Hematopoietic multipotent progenitor cell (in vitro differentiated cells): Measurements from ENCODE around the gene RASGRP3. TPM values are rescaled to one million over a fixed set of nuclear protein-coding genes. Genes with fewer than 3 reads are reported as not detected.
"Not testable (repeated sequence)": the region's sequence is repeated elsewhere in the genome, so short reads cannot be mapped to it uniquely, and the experiment has no call there.

Experiments
- DNase-seq, 3 donors: peaks; one replicate each; pipeline ENCODE4 v3.0.0-alpha.2; 2011 to 2015; ENCODE audit warnings: low read depth in 2 of 3, low spot score in 2 of 3
- total RNA-seq: library from RNA; depleted of rRNA; stranded (reverse); fragments of >200 nt; gene quantifications from one replicate; pipeline ENCODE4 v1.2.3, GENCODE V29; 2012

Gene RASGRP3
- total RNA-seq, 1 donor, result 5.7 TPM

DNA sequence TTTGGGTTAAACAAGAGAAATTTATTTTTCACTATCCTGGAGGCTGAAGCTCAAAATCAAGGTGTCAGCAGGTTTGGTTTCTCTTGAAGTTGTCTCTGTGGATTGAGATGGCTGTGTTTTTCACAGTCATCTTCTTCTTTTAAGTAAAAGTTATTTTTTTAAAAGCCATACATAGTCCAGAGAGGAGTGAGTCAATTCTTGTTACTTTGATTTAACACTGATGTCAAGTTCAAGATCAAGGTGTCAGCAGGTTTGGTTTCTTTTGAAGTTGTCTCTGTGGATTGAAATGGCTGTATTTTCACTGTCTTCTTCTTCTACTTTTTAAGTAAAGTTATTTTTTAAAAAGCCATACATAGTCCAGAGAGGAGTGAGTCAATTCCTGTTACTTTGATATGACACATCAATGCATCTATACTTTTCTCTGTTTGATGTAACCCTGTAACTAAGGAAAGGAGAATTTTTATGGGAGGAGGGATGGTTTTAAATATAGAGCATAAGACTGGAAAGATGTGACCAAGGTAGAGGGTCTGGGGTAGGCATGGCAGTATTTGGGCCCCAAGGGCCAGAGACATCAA, 22.5 kb upstream of the RASGRP3 start:
- DNase-seq, result no peak

DNA sequence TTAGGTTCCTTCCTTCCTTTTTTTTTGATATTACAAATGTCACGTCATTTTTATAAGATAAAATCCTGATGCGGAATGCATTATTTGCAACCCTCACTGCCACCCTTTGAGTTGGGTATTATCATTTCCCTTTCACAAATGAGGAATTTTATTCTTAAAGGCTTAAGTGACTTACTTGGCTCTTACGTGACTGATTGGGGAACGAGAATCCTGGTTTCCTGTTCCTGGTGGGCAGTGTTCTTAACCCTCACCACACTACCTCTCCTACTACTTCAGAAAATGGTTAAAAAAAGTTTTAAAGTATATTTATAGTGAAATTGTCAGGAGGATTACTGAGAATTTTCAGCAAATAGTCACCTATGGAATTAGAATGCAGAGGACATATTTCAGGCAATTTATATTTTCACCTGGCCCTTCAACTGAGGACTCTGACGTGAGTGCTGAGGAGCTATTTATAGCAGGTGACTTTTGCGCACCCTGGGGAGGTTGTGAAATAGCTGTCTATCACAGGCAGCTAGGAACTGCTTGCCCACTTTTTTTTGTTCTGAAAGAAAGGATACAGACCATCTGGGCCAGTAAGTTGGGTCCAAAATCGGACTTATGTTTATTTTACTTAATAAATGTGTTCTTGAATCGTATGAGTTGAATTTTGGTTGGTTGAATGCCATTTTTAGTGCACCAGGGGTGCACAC, 18.7 kb upstream of the RASGRP3 start:
- DNase-seq, result peak in 1 of 3 donors; percentile 47

DNA sequence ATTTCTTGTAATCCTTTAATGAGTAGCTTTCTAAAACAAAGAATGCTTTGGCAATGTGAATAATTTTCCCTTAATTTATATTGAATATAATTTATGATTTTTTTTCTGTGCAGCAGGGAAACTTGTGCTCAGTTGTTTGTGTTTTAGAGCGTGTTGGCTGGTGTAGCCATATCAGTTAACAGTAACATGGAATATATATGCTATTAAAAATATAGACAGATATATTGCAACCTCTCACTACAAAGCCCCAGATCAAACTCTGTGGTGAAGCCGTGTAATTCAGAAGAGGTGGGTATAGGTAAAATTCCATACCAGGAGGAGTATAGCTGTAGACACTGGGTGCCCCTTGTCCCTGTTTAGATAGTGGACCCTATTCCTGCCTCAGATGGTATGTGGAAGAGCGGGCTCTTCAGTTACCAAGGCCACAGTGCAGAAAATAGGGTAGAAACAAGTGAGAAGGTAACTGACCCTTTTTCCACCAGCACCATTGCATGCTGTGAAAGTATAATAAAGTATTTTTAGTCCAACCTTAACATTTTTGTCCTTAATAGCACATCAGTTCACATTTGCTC, 18.1 kb upstream of the RASGRP3 start:
- no peak for DNase-seq

DNA sequence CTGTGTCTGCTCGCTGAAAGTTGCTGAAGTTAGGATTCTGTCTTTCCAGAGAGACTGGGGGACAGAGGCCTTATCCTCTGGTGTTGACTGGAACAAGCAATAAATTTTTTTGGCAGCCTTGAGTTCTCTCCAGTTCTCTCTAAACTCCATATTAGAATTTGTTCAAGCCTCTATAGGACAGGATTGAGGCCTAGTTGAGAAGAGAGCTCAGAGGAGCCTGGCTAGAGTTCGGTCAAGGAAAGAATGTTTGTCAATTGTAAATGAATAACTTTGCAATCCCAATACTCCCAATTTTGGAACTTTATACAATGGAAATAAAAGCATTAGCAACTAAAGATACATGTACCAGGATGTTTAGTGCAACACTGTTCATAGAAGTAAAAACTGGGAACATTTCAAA, 16.7 kb upstream of the RASGRP3 start:
- DNase-seq, result no peak

DNA sequence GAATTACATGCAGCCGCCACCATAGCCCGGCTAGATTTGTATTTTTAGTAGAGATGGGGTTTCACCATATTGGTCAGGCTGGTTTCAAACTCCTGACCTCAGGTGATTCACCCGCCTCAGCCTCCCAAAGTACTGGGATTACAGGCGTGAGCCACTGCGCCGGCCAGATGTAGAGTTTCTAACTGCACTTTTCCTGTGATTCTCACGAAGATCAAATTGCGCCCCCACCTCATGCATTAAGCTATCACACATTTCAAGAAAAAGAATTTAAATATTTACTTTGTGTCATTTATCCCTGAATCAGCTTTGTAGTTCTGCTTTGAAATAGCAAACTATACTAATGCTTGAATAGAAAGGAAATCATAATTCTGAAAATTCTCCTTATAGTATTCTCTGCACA, 13.9 kb upstream of the RASGRP3 start:
- DNase-seq, result not testable (repeated sequence)

DNA sequence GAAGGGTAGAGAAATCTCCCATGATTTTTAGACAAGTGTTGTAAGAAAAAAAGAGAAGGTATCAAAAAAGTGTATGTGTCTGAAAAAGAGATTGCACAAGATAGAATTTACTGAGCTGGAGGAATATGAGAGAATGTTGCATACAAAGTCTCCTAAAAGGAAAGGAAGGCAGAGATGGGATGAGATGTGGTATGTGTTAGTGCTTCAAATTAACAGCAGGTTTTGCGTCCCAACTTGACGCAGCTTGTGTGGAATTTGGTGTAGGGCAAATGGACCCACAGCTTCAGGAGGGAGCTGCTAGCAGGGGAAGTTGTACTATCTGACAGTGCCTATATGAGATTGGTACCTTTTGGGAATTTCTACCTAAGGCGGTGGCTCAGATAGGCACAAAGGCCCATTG, 9.0 kb upstream of the RASGRP3 start:
- DNase-seq, result no peak

DNA sequence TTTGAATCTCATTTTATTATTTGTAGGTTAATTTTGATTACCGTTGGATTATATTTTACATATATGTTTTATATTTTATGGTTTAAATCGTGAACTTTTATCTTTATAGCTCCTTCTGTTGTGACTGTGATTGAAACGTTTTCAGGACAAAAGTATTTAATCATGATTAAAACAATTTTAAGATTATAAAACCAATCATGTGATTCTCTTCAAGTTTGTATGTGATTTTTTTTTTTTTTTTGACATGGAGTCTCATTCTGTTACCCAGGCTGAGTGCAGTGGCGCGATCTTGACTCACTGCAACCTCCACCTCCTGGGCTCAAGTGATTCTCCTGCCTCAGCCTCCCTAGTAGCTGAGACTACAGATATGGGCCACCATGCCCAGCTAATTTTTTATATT, 7.2 kb upstream of the RASGRP3 start:
- no peak for DNase-seq

DNA sequence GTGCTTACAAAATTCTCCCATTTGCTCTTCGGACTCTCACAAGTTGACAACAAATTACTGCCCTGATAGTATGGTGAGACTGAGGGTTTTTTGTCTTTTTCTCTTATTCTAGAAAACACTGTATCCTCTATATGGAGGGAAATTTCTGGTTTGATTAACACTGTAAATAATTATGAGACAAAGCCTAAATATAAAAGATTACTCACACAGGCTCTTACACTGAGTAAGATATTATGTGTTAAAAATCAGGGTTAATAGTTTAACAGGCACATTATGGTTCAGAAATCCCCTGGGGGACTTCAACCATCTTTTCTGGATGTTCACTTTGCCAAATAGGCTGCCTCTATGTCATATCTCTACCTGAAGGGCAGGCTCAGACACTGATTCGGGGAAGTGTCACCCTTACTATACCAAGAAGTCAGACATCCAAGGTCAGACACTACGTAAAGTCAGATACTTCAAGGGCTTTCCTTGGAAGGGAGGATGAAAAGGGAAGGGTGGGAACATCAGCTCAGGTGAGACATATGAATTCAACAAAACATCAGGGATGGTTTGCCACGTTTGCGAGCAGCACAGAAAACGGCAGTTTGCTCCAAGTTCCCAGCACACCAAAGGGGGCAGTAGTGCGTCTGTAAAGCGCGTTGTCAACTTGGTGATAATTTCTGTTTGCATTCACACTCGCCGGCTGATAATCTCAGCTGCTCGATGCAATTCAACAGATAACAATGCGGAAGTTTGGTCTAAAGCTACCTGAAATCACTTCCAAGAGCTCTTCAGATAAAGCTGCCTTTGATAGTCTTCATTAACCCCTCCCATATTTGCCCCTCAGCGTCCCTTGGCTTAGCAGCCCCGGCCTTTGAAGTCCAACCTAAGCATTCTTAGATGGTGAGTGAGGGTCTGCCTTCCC, 972 bp upstream of the RASGRP3 start:
- DNase-seq, result peak; percentile 67 to 93 (median 86)

DNA sequence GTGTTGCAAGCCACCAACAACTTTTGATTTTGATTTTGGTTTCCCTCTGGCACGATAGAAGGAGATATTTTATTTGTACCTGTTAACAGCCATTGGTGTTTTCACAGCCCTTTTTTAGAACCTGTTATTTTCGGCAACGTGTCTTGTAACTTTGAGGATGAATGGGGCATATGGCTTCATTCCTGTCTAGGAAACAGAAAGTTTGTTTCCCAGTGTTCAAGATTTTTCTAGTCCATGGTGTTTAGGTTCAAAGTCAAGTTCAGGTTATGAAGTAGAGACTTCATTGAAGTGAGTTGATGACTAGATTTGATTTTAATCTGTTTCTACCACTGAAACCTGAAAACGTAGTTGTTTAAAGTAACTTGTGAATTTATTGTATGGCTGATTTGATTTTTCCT, 343 bp downstream of the RASGRP3 start:
- DNase-seq, result peak in 1 of 3 donors; percentile 7

DNA sequence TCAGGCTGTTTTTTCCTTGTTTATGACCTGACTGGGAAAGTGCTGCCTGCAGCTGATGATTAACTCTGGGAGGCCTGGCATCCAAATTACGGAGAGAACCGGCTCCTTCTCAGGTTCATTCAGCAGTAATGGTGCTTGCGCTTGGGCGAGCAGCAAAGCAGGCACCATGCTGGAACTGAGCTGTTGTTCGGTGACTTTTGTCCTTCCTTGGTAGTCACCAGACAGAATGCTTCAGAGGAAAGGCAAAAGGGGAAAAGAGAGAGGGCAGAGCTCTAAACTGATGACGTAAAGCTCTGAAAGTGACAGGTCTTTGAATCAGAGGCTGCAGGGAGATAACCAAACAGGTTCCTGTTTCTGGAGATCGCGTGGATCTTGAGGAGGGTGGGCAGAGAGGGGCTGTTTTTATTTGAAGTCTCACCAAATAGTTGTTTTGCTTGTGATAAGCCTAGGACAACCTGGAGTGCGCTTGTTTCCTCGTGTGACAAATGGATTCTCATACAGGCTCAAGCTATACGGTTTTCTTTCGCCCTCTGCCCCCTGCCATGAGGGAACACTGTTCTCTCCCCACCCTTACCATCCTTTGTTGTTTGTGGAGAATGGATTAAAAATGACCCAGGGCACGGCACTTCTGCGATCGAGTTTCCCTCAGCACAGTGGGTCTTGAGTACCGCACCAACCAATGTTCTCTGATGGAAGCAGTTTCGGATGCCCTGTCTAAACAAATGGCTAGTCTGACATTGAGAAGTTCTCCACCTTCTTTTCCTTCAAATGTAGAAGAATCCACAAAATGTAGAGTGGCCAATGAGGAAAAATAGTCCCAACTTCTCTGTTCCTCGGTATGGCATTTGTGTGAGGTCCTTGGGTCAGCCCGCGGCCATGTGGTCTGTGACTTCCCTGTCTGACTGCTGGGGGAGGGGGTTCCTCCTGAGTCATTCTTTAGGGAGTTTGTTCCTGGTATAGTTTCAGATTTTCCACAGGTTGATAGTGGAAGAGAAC, 1.3 kb downstream of the RASGRP3 start:
- peak in 2 of 3 donors; percentile 76 to 86 for DNase-seq

DNA sequence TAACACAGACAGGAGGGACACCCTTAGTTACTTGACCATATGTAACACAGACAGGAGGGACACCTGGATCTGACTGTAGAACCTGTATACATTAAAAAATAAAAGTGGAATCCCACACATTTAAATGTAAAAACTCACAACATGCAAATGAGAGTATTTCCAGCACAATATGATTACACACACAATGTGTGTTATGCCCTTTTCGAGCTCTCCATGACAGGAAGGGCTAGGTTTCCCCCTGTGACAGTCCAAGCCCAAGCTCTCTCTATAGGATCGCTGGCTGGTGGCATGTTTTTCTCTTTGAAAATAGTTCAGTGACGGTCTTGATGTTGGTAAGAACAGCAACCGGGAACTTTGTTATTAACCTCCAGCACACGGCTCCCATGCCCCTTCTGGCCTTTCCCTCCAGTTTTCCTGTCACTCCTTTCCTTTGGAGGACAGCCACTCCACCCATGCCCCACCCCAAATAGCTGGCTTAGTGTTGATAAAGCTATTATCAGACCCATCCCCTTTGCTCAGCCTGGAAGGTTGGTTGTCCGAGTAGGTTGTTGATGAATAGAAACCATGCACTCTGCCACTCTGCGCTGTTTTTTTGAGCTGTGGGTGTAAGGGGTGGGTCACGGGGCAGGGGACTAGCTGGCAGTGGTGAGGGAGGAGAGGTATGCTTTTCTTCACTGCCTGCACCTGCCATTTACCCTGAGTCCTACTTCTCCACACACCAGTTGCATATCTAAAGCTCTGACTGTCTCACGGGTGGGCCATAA, 2.7 kb downstream of the RASGRP3 start:
- no peak for DNase-seq

DNA sequence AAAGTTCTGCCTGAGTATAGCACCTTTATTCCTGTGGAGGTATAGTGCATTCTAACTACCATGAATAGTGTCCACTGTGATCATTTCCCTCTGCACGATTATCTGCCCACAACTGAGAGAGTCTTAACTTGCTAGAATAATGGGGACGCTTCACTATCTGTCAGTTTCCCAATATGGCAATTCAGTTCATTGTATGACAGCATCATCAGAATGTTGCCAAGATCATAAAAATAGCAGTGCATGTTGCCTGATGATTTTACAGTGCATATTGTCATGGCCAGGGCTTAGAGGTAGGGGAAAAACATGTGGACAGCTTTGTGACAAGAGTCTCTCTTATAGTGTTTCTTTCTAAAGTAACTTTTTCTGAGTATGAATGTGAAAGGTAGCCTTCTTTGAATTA, 6.1 kb downstream of the RASGRP3 start:
- no peak for DNase-seq

DNA sequence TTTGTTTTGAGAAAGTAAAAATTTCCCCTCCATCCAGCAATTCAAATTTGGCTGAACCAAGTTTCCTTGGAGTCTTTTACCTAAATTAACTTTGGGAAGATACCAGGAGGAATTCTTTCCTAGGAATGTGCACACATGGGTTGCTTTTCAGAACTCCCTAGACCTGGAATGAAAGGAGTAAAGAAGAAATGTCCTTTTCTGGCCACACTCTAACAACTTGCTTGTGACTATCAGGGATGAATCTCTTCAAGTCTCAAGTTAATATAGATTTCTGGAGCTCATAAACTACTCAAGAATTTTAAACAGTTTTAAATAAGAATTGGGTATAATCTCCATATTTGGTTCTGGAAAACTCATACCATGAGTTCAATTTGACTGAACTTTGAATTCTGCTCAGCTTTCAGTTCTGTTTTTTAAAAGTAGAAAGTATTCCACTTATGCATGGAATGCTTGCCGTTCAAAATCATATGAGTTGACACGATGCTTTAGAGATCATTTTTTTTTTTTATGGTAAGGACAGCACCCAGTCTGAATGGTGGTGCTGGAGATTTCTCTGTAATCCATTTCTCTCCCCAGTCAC, 7.7 kb downstream of the RASGRP3 start:
- DNase-seq, result no peak

DNA sequence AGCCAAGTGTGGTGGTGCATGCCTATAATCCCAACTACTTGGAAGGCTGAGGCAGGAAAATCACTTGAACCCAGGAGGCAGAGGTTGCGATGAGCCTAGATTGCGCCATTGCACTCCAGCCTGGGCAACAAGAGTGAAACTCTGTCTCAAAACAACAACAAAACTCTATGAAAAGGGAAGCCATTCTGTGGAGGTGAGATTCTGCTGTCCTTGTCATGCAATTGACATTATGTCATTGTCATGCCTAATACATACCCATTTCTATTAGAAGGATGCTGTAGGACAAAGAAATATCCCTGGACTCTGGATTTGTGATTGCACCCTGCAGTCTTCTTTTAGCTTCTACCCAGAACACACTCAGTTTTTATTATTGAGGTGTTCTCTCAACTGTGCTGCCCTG, 8.6 kb downstream of the RASGRP3 start:
- no peak for DNase-seq

DNA sequence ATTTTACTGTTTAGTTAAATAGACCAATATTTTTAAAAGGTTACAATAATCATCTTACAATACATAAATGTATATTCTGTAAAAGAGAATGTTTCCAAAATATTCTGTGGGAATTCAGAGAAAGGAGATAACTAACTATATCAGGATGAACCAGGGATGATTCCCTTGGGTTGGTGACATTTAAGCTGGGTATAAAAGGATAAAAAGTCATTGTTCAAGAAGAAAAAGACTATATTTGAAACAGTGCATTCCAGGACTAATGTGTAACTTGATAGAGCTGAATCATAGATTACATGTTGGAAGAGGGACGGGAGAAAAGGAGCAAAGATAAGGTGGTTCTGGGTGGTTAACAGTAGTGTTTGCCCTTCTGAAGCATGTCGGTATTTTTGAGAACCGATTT, 10.1 kb downstream of the RASGRP3 start:
- DNase-seq, result no peak

DNA sequence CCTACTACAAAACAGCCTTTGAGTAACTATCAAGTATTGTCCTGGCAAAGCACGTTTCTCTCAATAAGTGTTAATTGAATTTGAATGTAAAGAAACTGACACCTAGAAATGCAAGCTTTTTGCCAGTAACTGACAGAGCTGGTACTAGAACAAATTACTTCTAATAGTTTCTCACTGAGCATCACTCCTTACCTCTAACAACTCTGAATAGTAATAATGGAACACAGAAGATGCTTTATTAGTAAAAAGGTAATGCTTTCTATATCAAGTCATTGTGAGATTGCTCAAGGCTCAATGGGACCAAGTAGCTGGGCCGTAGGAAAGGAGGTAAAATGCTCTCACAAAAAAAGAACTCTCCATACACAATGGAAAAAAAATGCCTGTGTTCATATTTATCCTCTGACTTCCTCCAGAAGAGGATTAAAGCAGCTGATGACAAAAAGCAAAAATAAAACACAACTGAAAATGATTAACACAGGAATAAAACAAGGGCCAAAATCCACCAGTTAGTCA, 11.8 kb downstream of the RASGRP3 start:
- DNase-seq, result no peak

DNA sequence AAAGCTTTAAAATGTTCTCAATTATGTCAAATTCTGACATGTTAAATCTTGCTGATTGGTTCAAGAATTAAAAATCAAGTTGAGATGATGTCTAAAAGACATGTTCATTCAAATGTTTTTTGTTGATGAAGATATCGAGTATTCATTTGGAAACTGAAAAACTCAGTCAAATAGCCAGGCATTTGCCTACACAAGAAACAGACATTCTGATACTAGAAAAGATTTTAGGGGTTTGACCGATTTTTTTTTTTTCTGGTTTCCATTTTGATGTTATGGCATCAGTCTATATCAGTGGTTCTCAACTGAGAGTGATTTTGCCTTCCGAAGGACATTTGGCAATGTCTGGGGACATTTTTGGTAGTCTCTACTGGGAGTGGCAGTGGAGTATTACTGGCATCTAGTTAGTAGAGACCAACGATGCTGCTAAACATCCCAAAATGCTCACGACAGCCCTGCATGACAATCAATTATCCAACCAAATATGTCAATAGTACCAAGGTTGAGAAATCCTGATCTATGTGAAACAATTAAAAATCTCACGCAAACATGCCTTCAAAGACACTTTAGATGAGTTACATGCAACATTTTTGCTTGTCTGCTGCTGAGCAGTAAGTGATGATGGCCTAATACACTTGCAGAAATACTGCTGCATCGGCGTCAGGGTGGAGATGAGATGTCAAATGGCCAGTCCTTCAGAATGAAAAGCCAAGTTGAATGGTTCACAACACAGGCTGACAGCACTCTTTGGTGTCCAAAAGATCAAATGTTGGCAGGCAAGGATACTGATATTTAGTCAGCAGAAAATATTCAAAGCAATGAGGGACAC, 12.5 kb downstream of the RASGRP3 start:
- no peak for DNase-seq

DNA sequence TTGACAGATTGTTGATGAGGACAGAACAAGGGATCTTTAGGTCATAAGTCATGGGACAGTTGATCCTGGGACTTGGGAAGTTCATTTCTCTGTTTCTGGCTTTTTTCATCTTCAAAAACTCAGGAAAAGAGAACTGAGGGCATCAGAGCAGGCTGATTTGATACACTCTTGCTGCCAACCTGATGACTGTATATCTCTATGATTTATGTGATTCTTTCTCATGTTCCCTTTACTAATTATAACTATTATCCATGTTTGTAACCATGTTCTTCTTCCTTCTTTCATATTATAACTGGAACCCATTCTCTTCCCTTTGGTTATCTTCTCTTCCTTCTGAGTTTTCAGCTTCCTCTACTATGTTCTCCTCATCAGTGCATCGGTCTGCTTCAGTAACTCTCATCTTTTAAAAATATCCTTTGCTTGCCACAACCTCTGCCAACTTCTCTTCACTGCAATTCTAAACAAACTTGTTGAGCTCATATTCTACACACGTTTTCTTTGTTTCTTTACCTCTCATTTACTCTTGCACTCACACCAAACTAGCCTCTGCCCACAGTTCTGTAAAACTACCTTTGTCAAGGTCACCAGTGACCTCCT, 13.5 kb downstream of the RASGRP3 start:
- no peak for DNase-seq
